ENCODE data around the gene TMEM74B.

DNA sequence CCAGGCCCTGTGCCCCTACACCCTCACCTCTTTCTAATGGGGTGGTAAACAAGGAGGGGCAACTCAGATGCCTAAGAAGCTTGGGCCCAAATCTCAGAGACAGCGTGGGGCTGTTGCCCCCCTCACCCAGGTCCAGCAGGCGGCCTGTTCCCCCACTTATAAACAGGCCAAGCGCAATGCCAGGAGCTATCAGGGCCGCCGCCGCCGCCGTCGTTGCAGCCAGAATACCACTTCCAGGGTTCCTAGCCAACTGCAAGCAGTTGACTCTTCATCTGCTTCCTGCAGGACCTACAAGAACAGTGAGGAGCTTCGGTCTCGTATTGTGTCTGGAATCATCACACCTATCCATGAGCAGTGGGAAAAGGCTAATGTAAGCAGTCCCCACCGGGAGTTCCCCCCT, 49.9 kb downstream of the TMEM74B start:
- TF ChIP-seq, protein P1, sequence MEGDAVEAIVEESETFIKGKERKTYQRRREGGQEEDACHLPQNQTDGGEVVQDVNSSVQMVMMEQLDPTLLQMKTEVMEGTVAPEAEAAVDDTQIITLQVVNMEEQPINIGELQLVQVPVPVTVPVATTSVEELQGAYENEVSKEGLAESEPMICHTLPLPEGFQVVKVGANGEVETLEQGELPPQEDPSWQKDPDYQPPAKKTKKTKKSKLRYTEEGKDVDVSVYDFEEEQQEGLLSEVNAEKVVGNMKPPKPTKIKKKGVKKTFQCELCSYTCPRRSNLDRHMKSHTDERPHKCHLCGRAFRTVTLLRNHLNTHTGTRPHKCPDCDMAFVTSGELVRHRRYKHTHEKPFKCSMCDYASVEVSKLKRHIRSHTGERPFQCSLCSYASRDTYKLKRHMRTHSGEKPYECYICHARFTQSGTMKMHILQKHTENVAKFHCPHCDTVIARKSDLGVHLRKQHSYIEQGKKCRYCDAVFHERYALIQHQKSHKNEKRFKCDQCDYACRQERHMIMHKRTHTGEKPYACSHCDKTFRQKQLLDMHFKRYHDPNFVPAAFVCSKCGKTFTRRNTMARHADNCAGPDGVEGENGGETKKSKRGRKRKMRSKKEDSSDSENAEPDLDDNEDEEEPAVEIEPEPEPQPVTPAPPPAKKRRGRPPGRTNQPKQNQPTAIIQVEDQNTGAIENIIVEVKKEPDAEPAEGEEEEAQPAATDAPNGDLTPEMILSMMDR (IDR thresholded peaks at IDR 0.05), result no peak
- TF ChIP-seq POLR2AphosphoS5 (IDR thresholded peaks at IDR 0.05), result no peak
- no peak for TF ChIP-seq POLR2A (IDR thresholded peaks at IDR 0.05; ENCODE audit: low read depth)
- TF ChIP-seq EP300 (IDR thresholded peaks at IDR 0.05), result no peak
